Stimulated activated CD4-positive, alpha-beta T cell treated with anti-CD3 and anti-CD28 coated beads, Interleukin-12 subunit alpha, Interleukin-12 subunit beta, amount 100 ng/mL, for 48 hours (primary cell): ENCODE results near the gene ALCAM.

Source experiments
- DNase-seq, 3 donors: peaks; one replicate each; pipeline ENCODE4 v3.0.0-alpha.2; 2020; ENCODE audit warnings: low read depth in 2 of 3, low spot score in 1 of 3

Gene ALCAM

DNA sequence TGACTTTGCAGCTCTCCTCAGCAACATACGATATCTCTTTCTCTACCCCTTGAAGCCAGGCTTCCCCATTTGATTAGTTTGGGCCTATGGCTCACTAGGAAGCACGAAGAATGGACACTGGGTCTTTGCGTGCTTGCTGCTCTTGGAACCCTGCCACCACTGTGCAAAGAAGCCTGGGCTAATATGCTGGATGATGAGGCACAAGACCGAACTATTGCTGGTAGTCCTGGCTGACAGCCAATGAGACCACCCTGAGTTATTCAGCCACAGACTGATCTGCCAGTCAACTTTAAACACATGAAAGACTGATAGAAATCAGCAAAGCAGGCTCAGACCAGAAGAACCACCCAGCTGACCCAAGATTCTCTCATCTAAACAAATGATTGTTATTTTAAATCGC is 251.8 kb downstream of the ALCAM start:
- DNase-seq = no peak

DNA sequence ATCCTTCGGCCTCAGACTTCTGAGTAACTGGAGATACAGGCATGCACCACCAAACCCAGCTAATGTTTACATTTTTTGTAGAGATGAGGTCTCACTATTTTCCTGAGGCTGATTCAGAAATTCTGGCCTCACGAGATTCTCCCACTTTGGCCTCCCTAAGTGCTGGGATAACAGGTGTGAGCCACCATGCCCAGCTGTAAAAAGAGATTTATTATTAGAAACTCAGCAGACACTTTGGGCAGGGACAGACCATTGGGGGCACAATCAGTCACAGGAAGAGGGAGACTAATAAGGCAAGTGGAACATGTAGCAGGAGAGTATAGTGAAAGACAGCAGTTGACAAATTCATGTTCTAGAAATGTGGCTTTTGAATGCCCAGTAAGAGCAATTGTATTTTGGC is 252.9 kb downstream of the ALCAM start:
- no peak for DNase-seq

DNA sequence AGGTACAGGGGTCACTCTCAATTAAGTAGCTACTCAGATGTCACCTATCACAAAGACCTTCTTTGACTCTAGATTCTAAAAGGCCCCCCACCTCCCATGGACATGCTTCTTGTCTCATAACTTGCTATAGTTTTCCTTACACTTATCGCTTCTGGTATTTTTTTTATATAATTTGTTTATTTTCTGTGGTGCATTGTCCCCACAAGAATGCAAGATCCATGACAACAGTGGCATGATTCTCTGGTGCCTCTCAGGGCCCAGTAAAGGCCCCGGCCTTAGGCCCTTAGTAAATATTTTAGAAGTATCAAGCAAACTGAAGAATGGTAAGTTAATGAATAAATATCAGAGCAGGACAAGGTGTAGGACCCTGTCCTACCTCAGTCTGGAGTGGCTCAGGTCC is 253.5 kb downstream of the ALCAM start:
- no peak for DNase-seq

DNA sequence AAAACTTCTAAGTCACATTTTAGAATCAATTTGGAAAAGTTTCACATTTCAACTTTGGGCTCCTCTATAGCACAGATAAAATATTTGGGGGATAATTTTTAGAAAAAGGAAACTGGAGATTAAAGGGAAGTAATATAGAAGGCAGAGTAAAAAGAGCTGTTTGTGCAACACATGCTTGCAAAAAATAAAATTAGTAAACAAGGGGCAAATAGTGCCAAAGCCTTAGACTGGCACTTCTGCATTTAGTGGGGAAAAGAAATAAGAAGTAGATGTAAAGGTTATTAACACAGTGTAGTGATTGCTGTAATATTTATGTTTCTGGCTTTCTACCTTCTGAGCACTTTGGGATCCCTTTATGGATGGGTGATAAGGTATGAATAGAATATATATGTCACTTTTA is 255.5 kb downstream of the ALCAM start:
- no peak for DNase-seq
